Left renal pelvis (tissue), 4 donors: ENCODE data around the gene MT1X. TPM values are rescaled to one million over a fixed set of nuclear protein-coding genes. Genes with fewer than 3 reads are reported as not detected.

Source experiments
- DNase-seq, 4 donors: peaks; one replicate each; pipeline ENCODE4 v3.0.0-alpha.2; 2013; ENCODE audit warnings: low read depth in 4 of 4, low spot score in 3 of 4
- polyA plus RNA-seq, 4 donors: library from polyadenylated mRNA; unstranded; fragments of 120-200 nt; gene quantifications; one replicate each; pipeline ENCODE4 v1.2.1, GENCODE V29; 2013; ENCODE audit not compliant: insufficient read length in 4 of 4

Gene MT1X
- polyA plus RNA-seq, 4 donors, result 16.7 to 48.4 (median 22.0) TPM

DNA sequence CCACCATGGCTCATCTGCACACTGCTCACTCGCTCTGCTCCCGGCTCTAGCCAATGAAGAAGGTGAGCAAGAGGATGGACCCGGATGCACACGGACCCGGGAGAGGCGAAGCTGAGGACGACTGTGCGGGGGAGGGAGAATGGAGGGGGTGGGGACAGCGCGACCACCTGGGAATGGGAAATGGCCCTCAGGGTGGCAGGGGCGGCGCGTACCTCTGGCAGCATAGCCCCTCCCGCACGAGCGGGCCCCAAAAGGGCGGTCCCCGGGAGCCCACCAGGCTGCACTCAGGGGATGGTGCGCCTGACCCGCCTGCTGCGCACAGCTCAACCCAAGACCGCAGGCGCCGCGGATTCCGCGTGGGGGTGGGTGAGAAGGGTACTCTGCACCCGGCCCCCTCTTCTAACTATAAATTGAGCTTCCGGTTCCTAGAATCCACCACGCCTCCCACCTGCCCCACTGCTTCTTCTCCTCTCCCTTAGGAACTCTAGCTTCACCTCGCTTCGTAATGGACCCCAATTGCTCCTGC, 6.5 kb upstream of the MT1X start:
- DNase-seq, result no peak

DNA sequence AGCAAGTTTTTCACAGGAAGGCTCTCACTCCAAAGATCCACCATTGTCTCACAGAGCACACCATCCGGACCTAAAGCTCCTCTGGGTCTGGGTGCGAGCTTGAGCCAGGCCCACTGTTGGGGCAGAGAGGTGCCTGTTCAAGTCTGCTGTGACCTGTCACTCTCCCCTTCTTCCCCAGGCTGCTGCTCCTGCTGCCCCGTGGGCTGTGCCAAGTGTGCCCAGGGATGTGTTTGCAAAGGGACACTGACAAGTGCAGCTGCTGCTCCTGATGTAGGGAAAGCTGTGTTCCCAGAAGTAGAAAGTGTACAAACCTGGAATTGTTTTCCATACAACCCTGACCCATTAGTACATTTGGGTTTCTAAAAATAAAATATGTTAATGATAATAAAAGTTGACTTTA, 4.8 kb upstream of the MT1X start:
- DNase-seq, result no peak

DNA sequence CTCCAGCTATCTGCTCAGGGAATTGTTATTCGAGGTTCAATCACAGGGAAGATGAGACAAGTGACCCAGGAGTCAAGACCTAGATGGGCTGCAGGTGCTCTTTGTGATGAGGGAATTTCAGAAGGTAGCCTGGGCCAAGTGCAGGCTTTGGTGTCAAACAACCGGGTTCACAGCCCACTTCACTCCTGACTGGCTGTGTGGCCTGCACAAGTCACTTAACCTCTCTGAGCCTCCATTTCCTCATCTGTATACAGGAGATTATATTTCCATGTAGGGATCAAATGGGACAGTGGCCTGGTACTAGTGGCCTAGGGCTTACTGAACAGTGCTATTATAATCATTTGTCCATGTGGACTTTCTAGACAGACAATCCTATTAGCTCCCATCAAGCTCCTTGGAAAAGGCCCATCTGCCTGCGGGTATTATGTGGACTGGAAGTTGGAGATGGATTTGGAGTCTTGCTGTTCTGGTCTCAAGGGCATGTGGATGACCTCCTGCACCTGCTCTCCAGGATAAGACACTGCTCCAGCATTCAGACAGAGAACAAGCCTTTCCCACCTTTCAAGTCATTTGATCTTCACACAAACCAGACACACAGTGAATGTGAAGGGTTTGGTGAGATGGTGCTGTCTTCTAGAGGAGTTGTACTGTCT, 3.1 kb upstream of the MT1X start:
- DNase-seq, result no peak

DNA sequence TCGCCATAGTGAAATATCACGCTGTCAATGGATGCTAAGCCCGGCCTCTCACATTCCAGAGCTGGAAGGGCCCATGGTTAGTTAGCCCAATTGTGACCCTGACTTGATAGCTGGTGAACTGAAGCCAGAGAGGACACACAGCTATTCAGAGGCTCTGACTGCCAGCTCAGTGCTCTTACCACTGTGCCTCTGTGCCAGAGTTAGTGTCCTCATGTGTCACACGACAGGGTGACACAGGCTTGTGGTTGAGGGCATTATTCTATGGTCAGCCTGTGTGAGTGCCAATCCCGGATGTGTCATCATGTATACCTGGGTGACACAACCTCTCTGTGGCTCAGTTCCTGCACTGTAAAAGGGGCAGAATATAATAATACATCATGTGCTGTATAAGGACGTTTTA, 2.5 kb upstream of the MT1X start:
- DNase-seq, result no peak

DNA sequence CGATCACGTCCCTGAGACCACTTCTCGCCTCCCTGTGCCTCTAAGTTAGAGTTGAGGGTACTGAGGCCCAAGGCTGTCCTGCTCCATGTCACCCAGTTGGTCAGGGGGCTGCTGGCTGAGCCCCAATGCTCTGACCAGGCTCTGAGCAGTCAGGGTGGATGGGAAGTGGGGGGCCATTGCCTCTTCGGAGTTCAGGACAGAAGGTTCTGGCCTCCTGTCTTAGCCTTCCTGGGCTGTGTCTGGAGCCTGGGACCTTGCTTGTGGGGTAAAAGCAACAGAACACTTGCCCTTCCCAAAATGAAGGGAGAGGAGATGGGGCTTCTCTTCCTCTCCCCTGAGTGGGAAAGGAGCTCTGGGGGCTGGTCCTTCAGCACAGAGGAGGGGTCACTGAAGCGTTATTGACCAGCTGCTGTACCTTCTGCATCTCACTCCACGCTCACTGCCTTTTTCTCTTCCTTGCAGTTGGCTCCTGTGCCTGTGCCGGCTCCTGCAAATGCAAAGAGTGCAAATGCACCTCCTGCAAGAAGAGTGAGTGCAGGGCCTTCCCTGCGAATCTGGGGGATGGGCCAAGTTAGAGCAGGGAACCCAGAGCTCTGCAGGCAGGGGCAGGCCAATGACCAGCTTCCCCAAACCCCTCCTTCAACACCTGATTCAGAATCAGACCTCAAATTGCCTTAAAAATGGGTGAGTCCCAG, 580 bp downstream of the MT1X start:
- no peak for DNase-seq

DNA sequence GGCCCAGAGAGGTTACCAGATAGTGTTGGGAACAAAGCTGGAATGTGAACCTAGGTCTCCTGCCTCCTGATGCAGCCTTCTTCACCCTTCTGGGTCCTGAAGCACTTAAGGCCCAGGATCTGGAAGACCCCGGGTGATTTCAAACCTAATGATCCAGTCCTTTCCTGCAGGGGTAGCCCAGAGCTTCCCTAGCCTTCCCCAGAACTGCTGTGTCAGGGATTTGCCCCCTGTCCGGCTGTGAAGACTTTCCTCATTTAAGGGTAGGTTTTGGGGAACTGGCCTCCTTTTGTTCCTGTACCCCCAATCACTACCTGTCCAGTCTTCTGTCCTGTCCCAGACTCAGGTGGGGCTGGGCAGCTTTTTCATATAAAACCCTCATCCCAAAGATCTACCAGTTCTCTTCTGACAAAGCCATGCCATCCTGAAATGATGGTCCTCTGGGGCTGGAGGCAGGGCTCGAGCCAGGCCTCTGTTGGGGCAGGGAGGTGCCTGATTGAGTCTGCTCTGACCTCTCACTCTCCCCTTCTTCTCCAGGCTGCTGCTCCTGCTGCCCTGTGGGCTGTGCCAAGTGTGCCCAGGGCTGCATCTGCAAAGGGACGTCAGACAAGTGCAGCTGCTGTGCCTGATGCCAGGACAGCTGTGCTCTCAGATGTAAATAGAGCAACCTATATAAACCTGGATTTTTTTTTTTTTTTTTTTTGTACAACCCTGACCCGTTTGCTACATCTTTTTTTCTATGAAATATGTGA, 1.3 kb downstream of the MT1X start:
- no peak for DNase-seq

DNA sequence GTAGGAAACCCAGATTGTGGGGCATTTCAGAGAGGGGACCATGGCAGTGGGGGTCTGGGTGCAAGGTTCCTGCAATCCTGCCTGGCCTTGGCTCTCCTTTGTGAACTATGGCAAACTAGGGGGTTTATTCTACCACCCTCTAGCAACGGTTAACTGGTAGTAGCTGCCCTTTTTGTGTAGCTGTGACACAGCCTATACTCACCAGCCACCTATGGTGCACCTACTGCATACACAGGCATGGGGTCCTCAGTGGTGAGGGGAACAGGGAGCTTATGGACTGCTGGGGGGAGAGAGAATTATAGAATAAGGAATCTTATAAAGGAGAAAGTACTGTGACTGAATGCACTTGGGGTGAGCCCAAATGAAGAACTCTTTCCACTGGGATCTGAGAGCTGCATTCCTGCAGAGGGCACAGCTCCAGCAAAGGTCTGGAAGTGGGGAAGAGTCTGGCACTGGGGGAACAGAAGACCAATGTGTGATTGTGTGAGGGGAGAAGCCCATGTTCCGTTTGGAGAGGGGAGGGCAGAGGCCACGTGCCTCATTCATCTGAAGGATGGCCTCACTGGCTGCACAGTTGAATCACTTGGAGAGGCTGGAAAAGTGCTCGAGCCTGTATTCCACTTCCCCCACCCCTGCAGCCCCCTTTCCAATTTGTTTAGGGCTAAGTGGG, 2.1 kb downstream of the MT1X start:
- DNase-seq, result no peak

DNA sequence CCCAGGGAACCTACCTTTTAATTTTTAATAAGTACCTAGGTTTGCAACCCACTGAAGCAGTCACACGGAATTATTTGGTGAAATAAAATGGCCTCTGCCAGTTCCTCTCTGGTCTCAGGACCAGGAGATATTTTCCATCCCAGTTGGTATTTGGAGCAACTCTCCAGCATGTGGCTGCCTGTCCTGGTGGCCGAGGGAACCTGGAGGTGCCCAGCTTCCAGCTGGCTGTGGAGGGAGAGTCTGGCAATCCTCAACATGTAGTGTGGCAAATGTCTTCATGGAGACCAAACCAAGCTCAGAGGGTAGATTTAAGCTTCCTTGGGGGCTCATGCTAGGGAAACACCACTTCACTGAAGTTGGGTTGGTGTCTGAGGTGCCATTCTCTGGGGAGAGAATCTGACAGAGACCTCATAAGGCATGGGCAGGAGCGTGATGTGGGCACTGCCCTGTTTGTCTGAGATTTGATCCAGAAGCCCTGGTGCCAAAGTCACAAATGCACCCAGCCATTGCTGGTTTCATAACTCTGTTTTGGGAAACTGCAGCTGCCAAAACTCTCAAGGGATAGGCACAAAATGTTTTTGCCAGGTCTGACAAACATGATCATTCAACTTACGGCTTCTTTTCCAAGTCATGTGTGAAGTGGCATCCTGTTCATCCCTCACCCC, 2.8 kb downstream of the MT1X start:
- DNase-seq, result no peak

DNA sequence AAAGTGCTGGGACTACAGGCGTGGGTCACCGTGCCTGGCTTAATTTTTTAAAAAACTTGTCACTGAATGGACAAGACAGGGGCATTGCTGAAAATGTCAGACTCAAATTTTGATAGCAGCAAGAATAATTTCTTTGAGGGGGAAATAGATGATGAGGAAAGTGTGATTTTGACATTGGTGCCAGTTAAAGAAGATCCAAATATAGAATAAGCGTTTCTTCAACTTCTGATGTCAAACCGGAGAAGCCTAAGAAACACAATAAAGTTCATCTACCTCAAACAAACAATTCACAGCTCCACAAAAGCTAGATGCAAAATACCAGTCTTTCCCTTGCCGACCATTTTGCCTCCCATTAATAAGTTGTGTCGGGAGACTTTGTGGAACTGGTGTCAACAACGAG, 4.5 kb downstream of the MT1X start:
- no peak for DNase-seq

DNA sequence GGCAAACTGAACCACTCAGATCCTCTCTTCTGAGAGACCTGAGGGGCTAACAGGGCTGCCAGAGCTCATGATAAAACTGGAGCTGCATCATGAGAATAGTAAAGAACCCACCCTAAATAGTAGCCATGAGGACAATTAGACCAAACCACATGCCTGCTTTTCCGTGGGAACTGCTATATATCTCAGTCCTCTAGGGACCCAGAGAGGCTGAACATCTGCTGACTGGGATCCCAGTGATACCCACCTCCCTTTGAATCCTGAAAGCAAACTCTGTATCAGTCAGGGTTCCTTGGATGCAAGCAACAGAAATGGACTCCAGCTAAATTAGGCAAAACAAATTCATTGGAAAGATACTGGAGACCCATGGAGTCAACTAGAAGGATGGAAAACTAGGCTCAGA, 6.5 kb downstream of the MT1X start:
- no peak for DNase-seq

DNA sequence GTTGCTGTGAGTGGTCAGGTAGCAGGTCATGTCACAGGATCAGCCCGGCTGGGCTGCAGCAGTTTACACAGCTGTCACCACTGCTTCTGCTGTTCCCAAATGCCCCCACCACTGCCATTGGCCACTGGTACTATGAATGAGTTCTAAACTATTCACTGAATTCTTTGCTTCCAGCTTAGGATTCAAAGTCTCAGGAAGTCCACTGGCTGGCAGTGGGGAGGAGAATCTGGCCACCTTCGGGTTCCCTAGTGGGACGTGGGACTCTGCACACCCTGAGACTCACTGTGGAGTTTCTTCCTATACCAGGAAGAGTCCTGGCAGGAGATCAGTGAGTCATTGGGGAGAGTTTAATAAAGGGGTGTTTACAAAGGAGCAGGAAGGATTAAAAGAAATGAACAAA, 6.9 kb downstream of the MT1X start:
- DNase-seq, result no peak

DNA sequence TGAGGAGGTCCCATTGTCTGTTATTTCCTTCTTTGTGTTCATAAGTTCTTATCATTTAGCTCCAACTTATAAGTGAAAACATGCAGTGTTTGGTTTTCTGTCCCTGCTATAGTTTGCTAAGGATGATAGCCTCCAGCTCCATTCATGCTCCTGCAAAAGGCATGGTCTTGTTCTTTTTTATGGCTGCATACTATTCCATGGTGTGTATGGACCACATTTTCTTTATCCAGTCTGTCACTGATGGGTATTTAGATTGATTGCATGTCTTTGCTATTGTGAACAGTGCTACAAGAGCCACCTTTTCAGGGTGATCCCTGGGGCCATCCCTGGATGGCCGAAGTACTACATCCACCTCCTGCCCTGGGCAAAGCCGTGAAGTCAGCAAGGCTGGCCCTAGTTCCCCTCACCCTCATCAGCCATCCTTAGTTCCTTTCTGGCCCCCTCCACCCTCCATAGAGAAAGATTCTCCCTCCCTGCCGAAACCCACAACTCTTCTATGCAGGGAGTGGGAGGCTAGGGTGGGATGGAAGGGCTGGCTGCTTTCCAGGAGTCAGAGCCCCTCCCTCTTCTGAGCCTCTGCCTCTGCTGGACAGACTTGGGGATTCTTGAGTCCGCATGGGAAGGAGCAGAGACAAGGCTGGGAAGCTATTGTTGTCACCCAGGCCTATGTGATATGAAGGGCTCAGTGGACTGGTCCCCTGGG, 8.3 kb downstream of the MT1X start:
- no peak for DNase-seq

DNA sequence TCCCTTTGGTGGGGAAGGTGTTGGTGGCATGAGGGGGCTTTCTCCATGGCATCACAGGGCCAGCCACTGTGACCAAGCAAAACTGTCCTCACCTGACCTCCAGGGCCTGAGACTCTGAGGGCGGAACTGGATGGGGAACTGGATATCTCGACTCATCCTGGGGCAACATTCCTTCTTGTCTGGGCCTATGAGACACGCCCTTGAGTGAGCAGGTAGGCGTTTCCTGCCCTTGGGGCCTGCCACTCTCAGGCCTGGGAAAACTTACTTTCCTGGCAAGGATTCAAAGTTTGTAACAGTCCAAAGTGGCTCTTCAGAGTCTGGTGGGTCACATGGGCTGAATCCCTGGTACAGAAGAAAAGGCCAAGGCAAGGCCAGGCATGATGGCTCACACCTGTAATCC, 9.6 kb downstream of the MT1X start:
- no peak for DNase-seq

DNA sequence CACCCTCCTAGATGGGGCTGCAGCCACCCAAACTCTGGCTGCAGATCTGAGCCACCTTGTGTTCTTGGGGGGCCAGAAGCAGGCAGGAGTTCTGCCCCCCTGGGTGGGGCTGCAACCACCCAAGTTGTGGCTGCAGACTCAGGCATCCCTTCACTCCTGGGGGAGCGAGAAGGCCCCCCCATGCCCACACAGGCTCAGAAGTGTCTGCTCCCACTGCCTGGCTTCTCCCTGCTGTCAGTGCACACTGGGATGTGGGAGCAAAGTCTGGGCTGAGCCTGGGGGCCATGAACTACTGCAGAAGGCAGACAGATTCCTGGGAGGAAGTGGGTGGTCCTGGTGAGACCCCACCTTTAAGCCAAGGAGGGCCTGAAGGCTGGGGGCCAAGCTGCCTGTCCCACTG, 13.0 kb downstream of the MT1X start:
- no peak for DNase-seq

DNA sequence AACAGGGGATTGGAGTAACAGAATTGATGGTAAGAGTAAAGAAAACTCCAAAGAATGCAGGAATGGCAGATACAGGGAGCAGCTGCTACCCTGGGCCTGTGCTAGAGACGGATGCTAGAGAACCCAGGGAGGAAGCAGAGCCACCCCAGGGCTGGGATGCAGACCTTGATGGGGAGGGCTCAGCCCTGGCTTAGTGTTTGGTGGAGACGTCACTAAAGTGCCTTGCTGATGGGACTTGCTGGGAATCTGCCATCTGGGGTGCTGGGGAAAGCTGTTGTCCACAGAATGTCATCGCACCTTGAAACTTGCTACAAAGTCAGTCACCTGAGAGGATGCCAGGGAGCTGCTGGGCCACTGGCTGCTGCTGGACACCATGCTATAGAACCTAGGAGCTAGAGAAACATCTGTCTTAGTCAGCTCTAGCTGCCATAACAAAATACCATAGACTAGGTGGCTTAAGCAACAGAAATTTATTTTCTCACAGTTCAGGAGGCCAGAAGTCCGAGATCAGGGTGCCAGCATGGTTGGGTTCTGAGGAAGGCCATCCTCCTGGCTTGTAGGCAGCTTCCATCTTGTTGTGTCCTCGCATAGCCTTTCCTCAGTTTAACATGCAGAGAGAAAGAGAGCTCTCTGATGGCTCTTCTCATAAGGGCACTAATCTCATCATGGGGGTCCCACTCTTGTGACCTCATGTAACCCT, 15.3 kb downstream of the MT1X start:
- DNase-seq, result no peak

DNA sequence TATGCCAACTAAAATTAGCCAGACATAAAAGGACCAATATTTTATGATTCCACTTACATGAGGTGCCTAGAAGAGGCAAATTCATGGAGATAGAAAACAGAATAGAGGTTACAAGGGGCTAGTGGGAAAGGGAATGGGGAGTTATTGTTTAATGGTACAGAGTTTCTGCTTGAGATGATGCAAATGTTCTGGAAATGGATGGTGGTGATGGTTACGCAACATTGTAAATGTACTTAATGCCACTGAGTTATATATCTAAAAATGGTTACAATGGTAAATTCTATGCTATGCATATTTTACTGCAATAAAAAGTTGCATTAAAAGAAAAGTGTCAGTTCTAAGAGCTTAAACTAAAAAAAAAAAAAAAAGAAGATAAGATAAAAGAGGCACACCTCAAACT, 17.9 kb downstream of the MT1X start:
- no peak for DNase-seq

DNA sequence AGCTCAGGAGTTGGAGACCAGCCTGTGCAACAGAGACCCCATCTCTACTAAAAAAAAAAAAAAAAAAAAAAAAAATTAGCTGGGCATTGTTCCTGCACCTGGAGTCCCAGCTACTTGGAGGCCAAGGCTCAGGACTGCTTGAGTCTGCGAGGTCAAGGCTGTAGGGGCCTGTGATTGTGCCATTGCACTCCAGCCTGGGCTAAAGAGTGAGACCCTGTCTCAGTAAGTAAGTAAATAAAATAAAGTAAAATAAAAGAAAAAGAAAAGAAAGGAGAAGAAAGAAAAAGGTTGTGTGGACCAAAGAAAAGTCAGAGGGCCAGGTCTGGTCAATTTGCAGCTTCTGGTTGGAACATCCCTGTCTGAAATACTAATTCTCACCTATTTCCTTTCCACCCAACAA, 18.4 kb downstream of the MT1X start:
- DNase-seq, result no peak

DNA sequence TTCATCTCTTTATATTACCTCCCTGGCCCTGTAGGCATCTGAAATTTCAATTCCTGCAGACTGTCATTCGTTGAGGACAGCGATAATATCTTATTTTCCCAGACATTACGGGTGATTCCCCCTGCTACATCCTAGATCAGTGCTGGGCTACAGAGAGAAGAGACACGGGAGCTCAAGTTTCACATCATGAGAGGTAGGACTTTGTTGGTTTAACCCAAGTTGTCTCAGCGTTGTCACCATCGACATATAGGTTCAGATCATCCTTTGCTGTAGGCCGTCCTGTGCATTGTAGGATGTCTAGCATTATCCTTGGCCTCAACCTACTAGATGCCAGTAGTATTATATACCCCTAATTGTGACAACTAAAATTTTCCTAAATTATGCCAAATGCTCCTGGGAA, 19.3 kb downstream of the MT1X start:
- no peak for DNase-seq

DNA sequence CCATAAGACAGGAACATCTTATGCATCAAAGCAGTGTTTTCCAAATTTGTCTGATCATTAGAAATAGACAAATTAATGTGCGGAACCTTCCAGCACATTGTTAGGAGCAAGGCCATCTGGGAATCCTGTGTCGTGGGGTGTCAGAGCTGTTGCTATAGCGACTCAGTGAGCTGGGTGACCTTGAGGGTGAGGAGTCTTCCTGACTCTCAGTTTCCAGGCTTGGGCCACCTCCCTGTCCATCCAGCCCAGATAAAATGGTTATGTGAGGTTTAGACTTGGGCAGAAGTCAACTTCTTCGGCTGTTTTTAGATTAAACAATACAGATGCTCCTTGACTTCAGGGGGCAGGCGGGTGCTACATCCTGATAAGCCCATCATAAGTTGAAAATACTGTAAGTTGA, 20.6 kb downstream of the MT1X start:
- no peak for DNase-seq
